WTC11 (cell line): ENCODE results near the gene CD200R1. TPM values are rescaled to one million over a fixed set of nuclear protein-coding genes. Genes with fewer than 3 reads are reported as not detected.

Experiments used
- ATAC-seq: fragments of 200-7000 bp; cut with Tn5 transposase; 2 replicates; pipeline ENCODE4 v1.10.0; 2021; ENCODE audit warnings: mild to moderate bottlenecking, moderate library complexity
- CTCF ChIA-PET: fragments of 300-600 bp; sonication (Branson Sonifier 250); formaldehyde crosslinking; loops from one replicate; lab custom pipeline; 2021; ENCODE audit warnings: antibody characterized with exemption; lab: Charles Lee
- POLR2A ChIA-PET: fragments of 350-600 bp; sonication (Branson Sonifier 250); formaldehyde crosslinking; loops from one replicate; lab custom pipeline; 2021; ENCODE audit warnings: antibody characterized with exemption; lab: Charles Lee
- DNase-seq: peaks from one replicate; pipeline ENCODE4 v3.0.0; 2021; ENCODE audit warnings: low spot score
- H3K27ac Mint-ChIP-seq: 2 replicates; pipeline ENCODE4 v1.8.0; 2021; ENCODE audit warnings: mixed read lengths
- H3K27me3 Mint-ChIP-seq: 2 replicates; pipeline ENCODE4 v1.8.0; 2021; ENCODE audit warnings: low read depth, mild to moderate bottlenecking, moderate library complexity, mixed read lengths
- H3K36me3 Mint-ChIP-seq: 2 replicates; pipeline ENCODE4 v1.8.0; 2021; ENCODE audit warnings: mixed read lengths
- H3K4me1 Mint-ChIP-seq: 2 replicates; pipeline ENCODE4 v1.8.0; 2022; ENCODE audit warnings: mixed read lengths
- H3K4me3 Mint-ChIP-seq: 2 replicates; pipeline ENCODE4 v1.8.0; 2021; ENCODE audit warnings: mild to moderate bottlenecking, moderate library complexity, mixed read lengths
- H3K9me3 Mint-ChIP-seq: 2 replicates; pipeline ENCODE4 v1.8.0; 2021; ENCODE audit warnings: mixed read lengths
- ATF1 ChIP-seq: sonication (generic); formaldehyde crosslinking; IDR thresholded peaks from 2 replicates; pipeline ENCODE4 v1.8.1; 2023; ENCODE audit warnings: mild to moderate bottlenecking, moderate library complexity, missing genetic modification reagents
- ATF3 ChIP-seq: sonication (generic); formaldehyde crosslinking; conservative IDR thresholded peaks from 2 replicates; pipeline ENCODE4 v1.8.1; 2022; ENCODE audit warnings: mild to moderate bottlenecking, missing genetic modification reagents
- EMX1 ChIP-seq: fragments of 250-450 bp; sonication (Bioruptor Pico); IDR thresholded peaks from 2 replicates; pipeline ENCODE4 v1.8.0; 2021; ENCODE audit warnings: mild to moderate bottlenecking
- FOXK1 ChIP-seq: sonication (generic); formaldehyde crosslinking; IDR thresholded peaks from 2 replicates; pipeline ENCODE4 v1.8.0; 2022; ENCODE audit warnings: mild to moderate bottlenecking, moderate library complexity, missing genetic modification reagents
- GRHL2 ChIP-seq: fragments of 250-450 bp; sonication (Bioruptor Pico); IDR thresholded peaks from 2 replicates; pipeline ENCODE4 v1.8.0; 2022; ENCODE audit warnings: mild to moderate bottlenecking, moderate library complexity; ENCODE audit not compliant: insufficient replicate concordance, severe bottlenecking
- GTF2I ChIP-seq: fragments of 250-450 bp; sonication (Bioruptor Pico); conservative IDR thresholded peaks from 2 replicates; pipeline ENCODE4 v1.4.0; 2021; ENCODE audit warnings: mild to moderate bottlenecking
- IRF2 ChIP-seq: sonication (generic); formaldehyde crosslinking; IDR thresholded peaks from 2 replicates; pipeline ENCODE4 v1.8.0; 2022; ENCODE audit warnings: low read depth, missing genetic modification reagents, borderline replicate concordance
- MXD4 ChIP-seq: fragments of 250-450 bp; sonication (Bioruptor Pico); IDR thresholded peaks from 2 replicates; pipeline ENCODE4 v1.8.0; 2021; ENCODE audit warnings: mild to moderate bottlenecking, moderate library complexity, borderline replicate concordance
- PREB ChIP-seq: sonication (generic); formaldehyde crosslinking; IDR thresholded peaks from 2 replicates; pipeline ENCODE4 v1.8.1; 2022; ENCODE audit warnings: mild to moderate bottlenecking, missing genetic modification reagents, moderate library complexity, borderline replicate concordance
- SOX15 ChIP-seq: fragments of 250-450 bp; sonication (Bioruptor Pico); IDR thresholded peaks from 2 replicates; pipeline ENCODE4 v1.9.0; 2021; ENCODE audit warnings: mild to moderate bottlenecking
- TCF7 ChIP-seq: sonication (generic); formaldehyde crosslinking; IDR thresholded peaks from 2 replicates; pipeline ENCODE4 v1.8.0; 2022; ENCODE audit warnings: mild to moderate bottlenecking, low read depth, missing genetic modification reagents, moderate library complexity
- ZNF138 ChIP-seq: sonication (generic); formaldehyde crosslinking; conservative IDR thresholded peaks from 2 replicates; pipeline ENCODE4 v1.8.1; 2022; ENCODE audit warnings: mild to moderate bottlenecking, moderate library complexity, missing genetic modification reagents
- ZNF317 ChIP-seq: sonication (generic); formaldehyde crosslinking; IDR thresholded peaks from 2 replicates; pipeline ENCODE4 v1.8.1; 2023; ENCODE audit warnings: low read depth, mild to moderate bottlenecking, moderate library complexity, missing genetic modification reagents, borderline replicate concordance
- ZNF425 ChIP-seq: fragments of 250-450 bp; sonication (Bioruptor Pico); conservative IDR thresholded peaks from 2 replicates; pipeline ENCODE4 v1.9.0; 2021; ENCODE audit warnings: mild to moderate bottlenecking
- ZNF512 ChIP-seq: sonication (generic); formaldehyde crosslinking; IDR thresholded peaks from 2 replicates; pipeline ENCODE4 v1.8.1; 2022; ENCODE audit warnings: missing genetic modification reagents, borderline replicate concordance
- ZNF532 ChIP-seq: fragments of 250-450 bp; sonication (Bioruptor Pico); IDR thresholded peaks from 2 replicates; pipeline ENCODE4 v1.9.0; 2021; ENCODE audit warnings: mild to moderate bottlenecking, borderline replicate concordance
- ZNF671 ChIP-seq: fragments of 250-450 bp; sonication (Bioruptor Pico); IDR thresholded peaks from 2 replicates; pipeline ENCODE4 v1.8.0; 2021; ENCODE audit warnings: mild to moderate bottlenecking
- total RNA-seq: library from RNA; stranded (reverse); gene quantifications from 3 replicates; pipeline ENCODE4 v1.2.3, GENCODE V29; 2021

CD200R1 gene
- total RNA-seq, 1 experiment from 2014 or later = not detected

- CTCF ChIA-PET = interaction anchor here (1.6 kb wide), 1 partner anchor 139 kb away, joined by 3 read pairs; no protein-coding TSS in a partner anchor
Measured at GRCh38 chr3:112873632-112874031, 101.3 kb downstream of the CD200R1 start.

GRCh38 chr3:112871735-112872134 lies 103.2 kb downstream of the CD200R1 start:
- H3K27ac Mint-ChIP-seq = no peak overlapping the region; the same call in 1 of the 2 replicates
- peaks cover 15% of the 10 kb centered on the region for H3K4me1 Mint-ChIP-seq
- H3K27me3 Mint-ChIP-seq = no peaks in the 10 kb centered on the region; the same call in 1 of the 2 replicates
- peak; percentile 61 for ATAC-seq
- POLR2A ChIA-PET = no interaction called here
- H3K9me3 Mint-ChIP-seq = peaks cover 16% of the 10 kb centered on the region
- CTCF ChIA-PET = no interaction called here
- DNase-seq = no peak
- H3K36me3 Mint-ChIP-seq = peaks cover 4% of the 10 kb centered on the region; the same call in 1 of the 2 replicates
- H3K4me3 Mint-ChIP-seq = no peak overlapping the region
- TF ChIP-seq ATF3 = no peak
- TF ChIP-seq ZNF138 (CRISPR knock-in tag) = no peak
- no peak for TF ChIP-seq MXD4
- TF ChIP-seq EMX1 = no peak
- TF ChIP-seq ZNF425 (CRISPR knock-in tag) = no peak
- no peak for TF ChIP-seq ZNF512
- no peak for TF ChIP-seq IRF2 (CRISPR knock-in tag)
- TF ChIP-seq ZNF671 (CRISPR knock-in tag) = no peak
- TF ChIP-seq SOX15 (CRISPR knock-in tag) = no peak
- no peak for TF ChIP-seq GRHL2 (CRISPR knock-in tag)
- TF ChIP-seq GTF2I = no peak
- no peak for TF ChIP-seq FOXK1 (CRISPR knock-in tag)

More at GRCh38 chr3:112873632-112874031, 101.3 kb downstream of the CD200R1 start:
- H3K36me3 Mint-ChIP-seq = peaks cover 4% of the 10 kb centered on the region; the same call in 1 of the 2 replicates
- no peak overlapping the region for H3K4me3 Mint-ChIP-seq
- no peak overlapping the region for H3K27ac Mint-ChIP-seq
- no peaks in the 10 kb centered on the region; the same call in 1 of the 2 replicates for H3K27me3 Mint-ChIP-seq
- no peak for ATAC-seq
- no peak for DNase-seq
- H3K4me1 Mint-ChIP-seq = peaks cover 15% of the 10 kb centered on the region
- POLR2A ChIA-PET = no interaction called here
- TF ChIP-seq ATF1 (CRISPR knock-in tag) (no peak), ZNF317 (no peak), ZNF532 (CRISPR knock-in tag) (no peak), PREB (CRISPR knock-in tag) (no peak), TCF7 (CRISPR knock-in tag) (no peak)
- peaks cover 22% of the 10 kb centered on the region for H3K9me3 Mint-ChIP-seq
